ENCODE measurements around the gene TANGO6.

TANGO6 gene

GRCh38 chr16:68907297-68907696 is 64.0 kb downstream of the TANGO6 start:
- FAIRE-seq (no peak), DNase-seq (ENCODE audit: insufficient read length, low spot score) (no peak)

- DNase-seq (ENCODE audit: insufficient read length, low spot score) (no peak), FAIRE-seq (no peak)
Observed at GRCh38 chr16:68907781-68908181, 64.5 kb downstream of the TANGO6 start.

- FAIRE-seq (no peak), DNase-seq (ENCODE audit: insufficient read length, low spot score) (no peak)
Observed at GRCh38 chr16:68909099-68909733, 65.9 kb downstream of the TANGO6 start.

- DNase-seq (ENCODE audit: insufficient read length, low spot score) (no peak), FAIRE-seq (no peak)
Observed at GRCh38 chr16:68910051-68910450, 66.7 kb downstream of the TANGO6 start.

- FAIRE-seq (no peak), DNase-seq (ENCODE audit: insufficient read length, low spot score) (no peak)
Observed at GRCh38 chr16:68915589-68915988, 72.3 kb downstream of the TANGO6 start.

GRCh38 chr16:68917541-68917940 is 74.2 kb downstream of the TANGO6 start:
- no peak for FAIRE-seq
- no peak for DNase-seq (ENCODE audit: insufficient read length, low spot score)

GRCh38 chr16:68920349-68920748 is 77.0 kb downstream of the TANGO6 start:
- no peak for FAIRE-seq
- DNase-seq (ENCODE audit: insufficient read length, low spot score): no peak

GRCh38 chr16:68921637-68922036 is 78.3 kb downstream of the TANGO6 start:
- FAIRE-seq (no peak), DNase-seq (ENCODE audit: insufficient read length, low spot score) (no peak)

GRCh38 chr16:68923116-68923515 is 79.8 kb downstream of the TANGO6 start:
- no peak for FAIRE-seq

GRCh38 chr16:68927018-68927417 is 83.7 kb downstream of the TANGO6 start:
- FAIRE-seq: no peak
- no peak for DNase-seq (ENCODE audit: insufficient read length, low spot score)

More at GRCh38 chr16:68923116-68923515, 79.8 kb downstream of the TANGO6 start:
- DNase-seq (ENCODE audit: insufficient read length, low spot score): no peak

- DNase-seq (ENCODE audit: insufficient read length, low spot score): no peak
- FAIRE-seq: no peak
Observed at GRCh38 chr16:68931196-68931595, 87.9 kb downstream of the TANGO6 start.

GRCh38 chr16:68934402-68934801 is 91.1 kb downstream of the TANGO6 start:
- FAIRE-seq: no peak
- no peak for DNase-seq (ENCODE audit: insufficient read length, low spot score)

GRCh38 chr16:68935008-68935407 is 91.7 kb downstream of the TANGO6 start:
- DNase-seq (ENCODE audit: insufficient read length, low spot score) (no peak), FAIRE-seq (no peak)

- DNase-seq (ENCODE audit: insufficient read length, low spot score) (no peak), FAIRE-seq (no peak)
Observed at GRCh38 chr16:68936736-68937631, 93.7 kb downstream of the TANGO6 start.

- no peak for DNase-seq (ENCODE audit: insufficient read length, low spot score)
- no peak for FAIRE-seq
Observed at GRCh38 chr16:68939692-68940320, 96.5 kb downstream of the TANGO6 start.

GRCh38 chr16:68940816-68941215 is 97.5 kb downstream of the TANGO6 start:
- DNase-seq (ENCODE audit: insufficient read length, low spot score): no peak
- FAIRE-seq: no peak

GRCh38 chr16:68943961-68944360 is 100.6 kb downstream of the TANGO6 start:
- DNase-seq (ENCODE audit: insufficient read length, low spot score) (no peak), FAIRE-seq (no peak)

- FAIRE-seq: no peak
- no peak for DNase-seq (ENCODE audit: insufficient read length, low spot score)
Observed at GRCh38 chr16:68948230-68948910, 105.0 kb downstream of the TANGO6 start.

GRCh38 chr16:68951991-68952877 is 108.9 kb downstream of the TANGO6 start:
- DNase-seq (ENCODE audit: insufficient read length, low spot score): no peak
- FAIRE-seq: no peak
